ENCODE results near the gene MYOF. TPM values are rescaled to one million over a fixed set of nuclear protein-coding genes. Genes with fewer than 3 reads are reported as not detected.

Gene MYOF
- total RNA-seq, 4 donors from 2014 or later: 4.1 to 10.3 (median 6.3) TPM

DNA sequence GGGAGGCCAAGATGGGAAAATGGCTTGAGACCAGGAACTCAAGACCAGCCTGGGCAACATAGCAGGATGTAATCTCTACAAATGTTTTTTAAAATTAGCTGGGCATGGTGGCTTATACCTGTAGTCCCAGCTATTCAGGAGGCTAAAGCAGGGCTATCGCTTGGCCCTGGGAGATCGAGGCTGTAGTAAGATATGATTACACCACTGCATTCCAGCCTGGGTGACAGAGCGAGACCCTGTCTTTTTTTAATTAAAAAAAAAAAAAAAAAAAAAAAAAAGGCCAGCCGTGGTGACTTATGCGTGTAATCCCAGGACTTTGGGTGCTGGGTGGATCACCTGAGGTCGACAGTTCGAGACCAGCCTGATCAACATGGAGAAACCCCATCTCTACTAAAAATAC is 27.4 kb downstream of the MYOF start:
- Histone ChIP-seq H3K9me3 (no peaks in the 10 kb centered on the region), H3K27ac (no peak overlapping the region), H3K4me1 (peaks cover 6 to 8% of the 10 kb centered on the region in 2 donors), H3K4me3 (no peak overlapping the region), H3K36me3 (no peaks in the 10 kb centered on the region), H3K27me3 (peaks cover 0 to 6% (median 0%) of the 10 kb centered on the region in 3 donors)
- no peak for DNase-seq
- in situ Hi-C loops (cut with MboI; ENCODE audit: low sequenced_read_pairs in 4 of 4) (no loop called here), intact Hi-C loops (cut with DNase I; ENCODE audit: low total_unique reads) (no loop called here)
- ATAC-seq: no peak
- TF ChIP-seq POLR2A (IDR thresholded peaks at IDR 0.05): no peak
- TF ChIP-seq CTCF (IDR thresholded peaks at IDR 0.05 in 4 of 5, conservative IDR thresholded peaks at IDR 0.05 in 1 of 5): no peak

DNA sequence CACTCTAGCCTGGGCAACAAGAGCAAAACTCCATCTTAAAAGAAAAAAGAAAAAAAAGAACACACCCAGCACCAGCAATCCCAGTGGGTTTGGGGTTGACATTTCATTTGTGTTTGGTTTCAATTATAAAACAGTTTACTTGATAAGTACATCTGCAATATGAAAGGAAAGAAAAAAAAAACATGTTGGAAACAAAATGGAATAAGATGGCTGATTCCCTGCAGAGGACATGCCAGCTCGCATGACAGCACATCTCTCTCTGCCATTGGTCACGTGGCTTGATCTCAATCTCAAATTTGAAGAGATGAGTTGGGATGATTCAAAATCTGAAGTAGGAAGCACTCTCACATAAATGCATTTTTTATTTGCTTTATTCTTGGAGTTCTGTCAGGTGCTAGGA is 28.0 kb downstream of the MYOF start:
- Histone ChIP-seq H3K36me3 (no peaks in the 10 kb centered on the region), H3K27ac (no peak overlapping the region), H3K9me3 (no peaks in the 10 kb centered on the region), H3K4me3 (no peak overlapping the region), H3K4me1 (peaks cover 2 to 6% of the 10 kb centered on the region in 2 donors), H3K27me3 (peaks cover 0 to under 1% (median 0%) of the 10 kb centered on the region in 3 donors)
- no peak for ATAC-seq
- intact Hi-C loops (cut with DNase I; ENCODE audit: low total_unique reads): no loop called here
- in situ Hi-C loops (cut with MboI; ENCODE audit: low sequenced_read_pairs in 4 of 4): no loop called here
- DNase-seq: no peak
- no peak for TF ChIP-seq CTCF (IDR thresholded peaks at IDR 0.05 in 4 of 5, conservative IDR thresholded peaks at IDR 0.05 in 1 of 5)
- no peak for TF ChIP-seq POLR2A (IDR thresholded peaks at IDR 0.05)

- no peaks in the 10 kb centered on the region for H3K36me3 ChIP-seq
- intact Hi-C loops (cut with DNase I; ENCODE audit: low total_unique reads): no loop called here
- H3K4me1 ChIP-seq: no peaks in the 10 kb centered on the region
- no peaks in the 10 kb centered on the region for H3K27me3 ChIP-seq
- in situ Hi-C loops (cut with MboI; ENCODE audit: low sequenced_read_pairs in 4 of 4): no loop called here
- no peak for DNase-seq
- no peak overlapping the region for H3K27ac ChIP-seq
- no peak for ATAC-seq
- no peak for TF ChIP-seq CTCF (IDR thresholded peaks at IDR 0.05 in 4 of 5, conservative IDR thresholded peaks at IDR 0.05 in 1 of 5)
- TF ChIP-seq POLR2A (IDR thresholded peaks at IDR 0.05): no peak
- H3K4me3 ChIP-seq: no peak overlapping the region
- H3K9me3 ChIP-seq: no peaks in the 10 kb centered on the region
These were observed 30.0 kb downstream of the MYOF start for GRCh38 chr10:93452143-93452542.

GRCh38 chr10:93451244-93451947 is 30.7 kb downstream of the MYOF start:
- Histone ChIP-seq H3K9me3 (no peaks in the 10 kb centered on the region), H3K36me3 (no peaks in the 10 kb centered on the region), H3K4me1 (no peaks in the 10 kb centered on the region), H3K4me3 (no peak overlapping the region), H3K27me3 (no peaks in the 10 kb centered on the region), H3K27ac (peak overlapping the region in 1 of 4 donors; percentile 12)
- ATAC-seq (no peak), DNase-seq (no peak)
- in situ Hi-C loops (cut with MboI; ENCODE audit: low sequenced_read_pairs in 4 of 4) (no loop called here), intact Hi-C loops (cut with DNase I; ENCODE audit: low total_unique reads) (no loop called here)
- TF ChIP-seq CTCF (IDR thresholded peaks at IDR 0.05 in 4 of 5, conservative IDR thresholded peaks at IDR 0.05 in 1 of 5) (no peak), POLR2A (IDR thresholded peaks at IDR 0.05) (no peak)

DNA sequence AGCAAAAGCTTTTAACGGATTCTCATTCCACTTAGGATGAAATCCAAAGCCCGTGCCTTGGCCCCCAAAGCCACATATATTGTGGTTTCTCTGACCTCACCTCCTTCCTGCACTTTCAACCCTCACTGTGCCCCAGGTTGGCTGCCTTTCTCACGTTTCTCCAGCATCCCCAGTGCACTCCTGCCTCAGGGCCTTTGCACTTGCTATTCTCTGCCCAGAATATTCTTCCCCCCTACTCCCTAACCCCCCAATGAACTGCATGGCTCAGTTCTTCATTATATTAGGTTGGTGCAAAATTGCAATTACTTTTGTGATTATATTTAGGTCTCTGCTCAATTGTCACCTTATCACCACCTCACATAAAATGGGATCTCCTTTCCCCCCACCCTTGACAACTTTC is 34.2 kb downstream of the MYOF start:
- in situ Hi-C loops (cut with MboI; ENCODE audit: low sequenced_read_pairs in 4 of 4): no loop called here
- no peaks in the 10 kb centered on the region for H3K36me3 ChIP-seq
- DNase-seq: no peak
- no peaks in the 10 kb centered on the region for H3K9me3 ChIP-seq
- no peak overlapping the region for H3K4me3 ChIP-seq
- no peak for ATAC-seq
- peaks cover 0 to 6% of the 10 kb centered on the region in 2 donors for H3K4me1 ChIP-seq
- TF ChIP-seq POLR2A (IDR thresholded peaks at IDR 0.05): no peak
- no peak for TF ChIP-seq CTCF (IDR thresholded peaks at IDR 0.05 in 4 of 5, conservative IDR thresholded peaks at IDR 0.05 in 1 of 5)
- H3K27me3 ChIP-seq: no peaks in the 10 kb centered on the region
- H3K27ac ChIP-seq: no peak overlapping the region
- intact Hi-C loops (cut with DNase I; ENCODE audit: low total_unique reads): no loop called here
